CD4-positive, alpha-beta T cell treated with Interleukin-10 for 1 hour (primary cell): ENCODE data around the gene JADE1.
A peak's percentile ranks its signal among the peaks of the same experiment; 100 is the strongest.

Experiments
- DNase-seq: peaks from one replicate; pipeline ENCODE4 v3.0.0-alpha.2; 2020

JADE1 gene

GRCh38 chr4:128846063-128846462, 36.6 kb downstream of the JADE1 start:
- DNase-seq, result no peak

DNA sequence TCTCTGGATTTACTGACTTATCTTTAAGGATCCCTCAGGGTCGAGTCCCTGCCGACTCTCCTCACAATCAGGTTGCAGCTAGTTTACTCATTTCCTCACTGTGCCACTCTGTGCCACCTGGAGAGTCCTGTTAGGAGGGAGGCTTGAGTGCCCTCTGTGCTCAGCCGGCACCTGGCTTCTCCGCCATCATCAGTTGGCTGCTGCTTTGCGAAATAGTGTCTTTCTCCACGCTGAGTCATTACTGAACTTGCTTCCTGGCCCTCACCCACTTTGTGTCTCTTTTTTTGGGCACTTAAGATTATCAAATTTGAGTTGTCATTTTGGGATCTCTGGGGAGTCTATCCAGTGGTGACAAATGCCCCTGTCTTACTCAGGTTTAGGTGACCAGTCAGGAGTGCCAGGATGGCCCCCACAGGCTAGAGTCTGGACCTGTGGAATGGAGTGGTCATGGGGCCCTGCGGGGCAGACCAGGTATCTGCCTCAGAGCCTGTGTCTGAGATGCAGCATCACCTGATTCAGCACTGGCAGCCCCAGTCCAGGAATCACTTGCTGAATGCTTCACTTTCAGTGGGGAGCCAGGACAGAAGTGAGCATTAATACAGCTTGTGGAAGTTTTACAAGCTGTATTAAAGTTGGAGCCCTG, 37.7 kb downstream of the JADE1 start:
- no peak for DNase-seq

GRCh38 chr4:128848461-128848860, 39.0 kb downstream of the JADE1 start:
- no peak for DNase-seq

DNA sequence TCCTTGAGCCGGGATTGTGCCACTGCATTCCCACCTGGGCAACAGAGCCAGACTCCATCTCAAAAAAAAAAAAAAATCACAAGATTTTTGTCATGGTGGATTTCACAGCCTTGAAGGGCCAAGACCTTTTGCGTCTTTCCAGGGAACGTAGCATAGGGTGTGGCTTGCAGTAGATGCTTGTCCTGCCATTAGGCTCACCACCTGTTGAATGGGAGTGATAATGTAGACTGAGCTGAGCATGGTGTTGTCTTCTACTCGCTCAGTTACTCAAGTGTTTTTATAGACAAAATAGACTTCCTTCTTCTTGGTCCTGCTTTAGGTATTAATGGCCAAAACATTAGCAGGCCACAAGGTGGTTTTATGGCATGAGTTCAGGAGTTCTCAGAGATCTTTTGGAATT, 40.8 kb downstream of the JADE1 start:
- no peak for DNase-seq

- DNase-seq, result no peak
Measured at GRCh38 chr4:128853741-128854140, 44.2 kb downstream of the JADE1 start.

DNA sequence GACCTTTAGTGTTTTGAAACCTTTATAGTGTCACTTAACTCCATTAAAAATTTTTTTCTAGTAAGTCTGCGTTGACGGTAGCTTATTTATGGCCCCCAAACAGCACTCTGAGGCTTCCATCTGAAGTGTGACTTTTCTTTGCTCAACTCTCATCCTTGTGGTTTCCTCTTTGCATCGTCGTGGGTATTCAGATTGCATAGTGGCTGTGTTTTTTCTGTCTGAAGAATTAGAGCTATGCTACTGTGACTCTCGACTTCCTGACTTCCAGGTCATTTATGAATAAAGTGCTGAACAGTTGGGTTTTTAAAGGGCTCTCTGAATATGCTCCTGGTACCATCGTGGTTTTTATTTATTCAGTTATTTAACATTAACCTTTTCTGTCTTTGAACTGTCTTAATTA, 44.9 kb downstream of the JADE1 start:
- peak; percentile 54 for DNase-seq

DNA sequence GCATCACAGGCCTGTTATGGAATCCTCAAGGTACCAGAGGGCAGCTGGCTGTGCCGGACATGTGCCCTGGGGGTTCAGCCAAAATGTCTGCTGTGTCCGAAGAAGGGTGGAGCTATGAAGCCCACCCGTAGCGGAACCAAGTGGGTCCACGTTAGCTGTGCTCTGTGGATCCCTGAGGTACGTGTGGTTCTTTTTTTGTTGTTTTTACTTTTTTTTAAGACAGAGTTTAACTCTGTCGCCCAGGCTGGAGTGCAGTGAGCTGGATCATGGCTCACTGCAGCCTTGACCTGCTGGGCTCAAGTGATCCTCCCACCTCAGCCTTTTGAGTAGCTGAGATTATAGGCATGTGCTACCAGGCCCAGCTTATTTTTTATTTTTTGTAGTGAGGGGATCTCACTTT, 46.1 kb downstream of the JADE1 start:
- no peak for DNase-seq

GRCh38 chr4:128856246-128856645, 46.7 kb downstream of the JADE1 start:
- DNase-seq, result no peak

GRCh38 chr4:128858879-128859671, 49.6 kb downstream of the JADE1 start:
- DNase-seq, result no peak

GRCh38 chr4:128859887-128860677, 50.6 kb downstream of the JADE1 start:
- no peak for DNase-seq

- peak; percentile 17 for DNase-seq
Measured at GRCh38 chr4:128861856-128862518, 52.5 kb downstream of the JADE1 start.

DNA sequence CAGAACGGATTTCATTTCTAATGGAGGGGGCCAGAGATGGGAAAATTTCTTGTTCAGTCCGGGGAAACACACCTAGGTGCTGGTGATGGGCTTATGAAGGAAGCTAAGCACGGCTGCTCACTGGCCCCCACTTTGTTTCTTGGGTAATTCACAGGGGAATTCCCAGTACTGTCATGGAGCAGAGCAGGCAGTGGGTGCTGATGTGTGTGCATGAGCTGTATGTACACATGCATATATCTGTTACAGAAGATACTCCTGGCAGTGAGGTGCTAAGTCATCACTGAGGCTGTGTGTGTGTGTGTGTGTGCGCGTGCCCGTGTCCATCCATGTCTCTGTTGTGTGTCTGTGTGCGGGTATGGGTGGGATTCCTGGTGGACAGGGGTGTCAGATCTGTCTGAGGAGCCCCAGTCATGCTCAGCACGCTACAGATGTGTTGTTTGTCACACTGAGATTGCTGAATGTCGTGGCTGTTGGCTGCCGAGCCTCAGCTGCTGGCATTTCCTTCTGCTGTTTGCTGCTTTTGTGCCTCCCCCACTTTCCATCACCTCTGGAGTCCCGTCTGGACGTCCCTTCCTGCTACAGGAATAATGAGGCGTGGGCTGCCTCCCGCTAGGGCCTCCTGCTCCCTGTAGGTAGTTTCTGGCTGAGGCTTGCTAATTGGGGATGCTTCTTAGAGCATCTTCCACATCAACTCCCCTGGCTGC, 53.3 kb downstream of the JADE1 start:
- DNase-seq, result peak; percentile 44

- peak; percentile 68 for DNase-seq
Measured at GRCh38 chr4:128863312-128864075, 54.0 kb downstream of the JADE1 start.

GRCh38 chr4:128865132-128865531, 55.6 kb downstream of the JADE1 start:
- DNase-seq, result no peak

DNA sequence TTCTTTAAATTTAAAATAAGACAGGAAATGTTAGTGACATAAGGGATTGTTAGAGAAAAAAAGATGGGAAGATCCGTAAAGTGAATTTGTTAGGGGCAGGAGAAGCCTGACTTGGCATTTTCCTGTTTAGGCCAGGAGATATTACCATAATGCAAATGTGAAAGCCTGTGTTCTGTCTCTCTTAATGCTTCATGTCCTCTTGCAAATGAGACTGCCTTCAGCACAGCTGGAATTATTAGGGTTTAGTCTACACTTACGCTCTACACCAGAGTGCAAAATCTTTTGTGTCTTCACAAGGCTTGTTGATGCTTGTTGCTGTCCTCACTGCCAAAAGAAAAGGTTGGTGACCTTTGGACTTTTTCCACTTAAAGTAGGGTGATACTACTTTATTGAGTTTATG, 56.8 kb downstream of the JADE1 start:
- DNase-seq, result no peak

DNA sequence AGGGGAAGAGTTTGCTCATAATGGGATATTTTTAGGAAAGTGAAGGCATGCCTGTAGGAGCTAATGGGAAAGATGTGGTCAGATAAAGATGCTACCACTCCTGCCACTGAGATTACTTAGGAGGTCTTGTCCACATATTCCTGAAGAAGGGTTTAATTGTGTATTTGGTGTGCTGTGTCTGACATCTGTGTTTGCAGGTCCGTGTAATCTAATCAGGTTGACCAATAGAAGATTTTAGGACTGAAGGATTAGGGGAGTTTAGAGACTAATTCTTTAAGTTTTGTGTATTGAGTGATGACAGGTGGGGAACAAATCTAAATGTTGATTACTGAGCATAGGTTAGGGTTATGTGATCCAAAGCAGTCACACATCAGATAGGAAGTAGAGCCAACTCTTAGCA, 57.2 kb downstream of the JADE1 start:
- no peak for DNase-seq

- DNase-seq, result no peak
Measured at GRCh38 chr4:128868758-128869157, 59.3 kb downstream of the JADE1 start.

GRCh38 chr4:128869776-128870509, 60.4 kb downstream of the JADE1 start:
- no peak for DNase-seq

DNA sequence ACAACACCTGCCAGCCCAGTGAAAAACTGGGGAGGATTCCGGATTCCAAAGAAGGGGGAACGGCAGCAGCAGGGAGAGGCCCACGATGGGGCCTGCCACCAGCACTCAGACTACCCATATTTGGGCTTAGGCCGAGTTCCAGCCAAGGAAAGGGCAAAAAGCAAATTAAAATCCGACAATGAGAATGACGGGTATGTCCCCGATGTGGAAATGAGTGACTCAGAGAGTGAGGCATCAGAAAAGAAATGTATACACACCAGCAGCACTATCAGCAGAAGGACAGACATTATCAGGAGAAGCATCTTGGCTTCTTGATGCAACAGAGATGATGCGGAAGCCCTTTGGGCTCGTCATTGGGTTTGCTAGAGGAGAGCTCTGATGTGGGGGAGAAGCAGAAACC, 62.4 kb downstream of the JADE1 start:
- DNase-seq, result no peak

DNA sequence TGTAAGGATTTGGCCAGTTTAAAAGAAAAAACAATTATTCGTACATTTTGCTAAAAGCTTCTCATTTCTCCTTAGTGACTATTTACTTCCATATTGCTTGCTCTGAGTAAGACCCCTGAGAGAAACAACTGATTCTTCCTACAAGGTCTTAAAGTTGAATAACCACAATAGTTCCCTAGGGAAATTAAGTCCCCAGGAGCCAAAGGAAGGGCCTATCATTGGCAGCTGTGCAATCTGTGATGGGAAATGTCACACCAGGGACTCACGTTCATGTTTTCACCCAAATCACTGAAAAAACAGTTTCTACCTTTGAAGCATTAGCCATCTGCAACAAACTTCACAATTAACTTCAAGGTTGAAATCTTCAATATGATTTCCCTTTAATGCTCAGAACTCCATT, 66.7 kb downstream of the JADE1 start:
- no peak for DNase-seq

DNA sequence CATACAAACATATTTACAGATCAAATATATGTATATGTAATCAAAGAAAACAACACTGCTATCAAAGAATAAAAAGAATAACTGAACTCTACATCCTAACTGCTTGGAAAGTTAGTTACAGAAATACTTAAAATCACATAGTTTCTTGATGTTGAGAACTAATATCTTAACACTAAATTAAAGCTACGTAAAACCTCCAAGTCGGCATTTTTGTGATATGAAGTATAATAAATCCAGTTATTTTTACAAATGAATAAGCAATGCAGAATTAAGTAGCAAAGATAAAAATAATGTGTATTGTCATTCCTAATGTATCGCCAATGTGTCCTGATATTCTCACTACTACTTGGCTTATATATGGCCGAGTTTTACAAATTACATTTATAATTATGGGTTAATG, 68.4 kb downstream of the JADE1 start:
- no peak for DNase-seq
